ENCODE measurements around the gene ADCY2.

- no peak for TF ChIP-seq POLR2A (IDR thresholded peaks at IDR 0.05; ENCODE audit: low read depth)
- TF ChIP-seq CTCF (IDR thresholded peaks at IDR 0.05): no peak
Measured at GRCh38 chr5:7361593-7361992, 34.3 kb upstream of the ADCY2 start.
